Neuron (in vitro differentiated cells): ENCODE results near the gene PARD3B.

ENCODE experiments used
- H2AFZ ChIP-seq: one replicate; pipeline ENCODE4 v1.6.1; 2013; ENCODE audit warnings: low read depth, mild to moderate bottlenecking, inconsistent platforms, low read length, moderate library complexity
- H3K27me3 ChIP-seq: one replicate; pipeline ENCODE4 v1.6.1; 2013; ENCODE audit warnings: low read length; ENCODE audit not compliant: insufficient read depth
- H3K36me3 ChIP-seq: one replicate; pipeline ENCODE4 v1.6.1; 2013; ENCODE audit warnings: low read length; ENCODE audit not compliant: insufficient read depth
- H3K4me1 ChIP-seq: one replicate; pipeline ENCODE4 v1.6.1; 2013; ENCODE audit warnings: low read length; ENCODE audit not compliant: insufficient read depth
- H3K4me3 ChIP-seq: 2 replicates; pipeline ENCODE4 v1.5.1; 2013; ENCODE audit warnings: mild to moderate bottlenecking, low read length, moderate library complexity
- H3K9me3 ChIP-seq: one replicate; pipeline ENCODE4 v1.6.1; 2013; ENCODE audit warnings: low read length

Gene PARD3B, protein sequence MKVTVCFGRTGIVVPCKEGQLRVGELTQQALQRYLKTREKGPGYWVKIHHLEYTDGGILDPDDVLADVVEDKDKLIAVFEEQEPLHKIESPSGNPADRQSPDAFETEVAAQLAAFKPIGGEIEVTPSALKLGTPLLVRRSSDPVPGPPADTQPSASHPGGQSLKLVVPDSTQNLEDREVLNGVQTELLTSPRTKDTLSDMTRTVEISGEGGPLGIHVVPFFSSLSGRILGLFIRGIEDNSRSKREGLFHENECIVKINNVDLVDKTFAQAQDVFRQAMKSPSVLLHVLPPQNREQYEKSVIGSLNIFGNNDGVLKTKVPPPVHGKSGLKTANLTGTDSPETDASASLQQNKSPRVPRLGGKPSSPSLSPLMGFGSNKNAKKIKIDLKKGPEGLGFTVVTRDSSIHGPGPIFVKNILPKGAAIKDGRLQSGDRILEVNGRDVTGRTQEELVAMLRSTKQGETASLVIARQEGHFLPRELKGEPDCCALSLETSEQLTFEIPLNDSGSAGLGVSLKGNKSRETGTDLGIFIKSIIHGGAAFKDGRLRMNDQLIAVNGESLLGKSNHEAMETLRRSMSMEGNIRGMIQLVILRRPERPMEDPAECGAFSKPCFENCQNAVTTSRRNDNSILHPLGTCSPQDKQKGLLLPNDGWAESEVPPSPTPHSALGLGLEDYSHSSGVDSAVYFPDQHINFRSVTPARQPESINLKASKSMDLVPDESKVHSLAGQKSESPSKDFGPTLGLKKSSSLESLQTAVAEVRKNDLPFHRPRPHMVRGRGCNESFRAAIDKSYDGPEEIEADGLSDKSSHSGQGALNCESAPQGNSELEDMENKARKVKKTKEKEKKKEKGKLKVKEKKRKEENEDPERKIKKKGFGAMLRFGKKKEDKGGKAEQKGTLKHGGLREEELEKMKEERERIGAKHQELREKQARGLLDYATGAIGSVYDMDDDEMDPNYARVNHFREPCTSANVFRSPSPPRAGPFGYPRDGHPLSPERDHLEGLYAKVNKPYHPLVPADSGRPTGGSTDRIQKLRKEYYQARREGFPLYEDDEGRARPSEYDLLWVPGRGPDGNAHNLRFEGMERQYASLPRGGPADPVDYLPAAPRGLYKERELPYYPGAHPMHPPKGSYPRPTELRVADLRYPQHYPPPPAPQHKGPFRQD (N-terminal part only)

GRCh38 chr2:204544961-204545860, at the start of gene PARD3B:
TSS of gene PARD3B (plus strand) at chr2:204545475. CDS start at chr2:204546000, 525 bp downstream.
- H3K27me3 ChIP-seq = no peaks in the 10 kb centered on the region
- H2AFZ ChIP-seq = peak within 1 kb of the TSS; percentile 80
- peaks cover 43% of the 10 kb centered on the region for H3K4me1 ChIP-seq
- no peaks in the 10 kb centered on the region for H3K9me3 ChIP-seq
- H3K4me3 ChIP-seq = peak within 1 kb of the TSS; percentile 91
- H3K36me3 ChIP-seq = no peaks in the 10 kb centered on the region

GRCh38 chr2:204496779-204497178, 48.5 kb upstream of the PARD3B start:
- no peaks in the 10 kb centered on the region for H3K36me3 ChIP-seq
- H3K9me3 ChIP-seq = no peaks in the 10 kb centered on the region

GRCh38 chr2:204497855-204498254, 47.4 kb upstream of the PARD3B start:
- H3K27me3 ChIP-seq = no peaks in the 10 kb centered on the region
- no peaks in the 10 kb centered on the region for H3K4me1 ChIP-seq
- H2AFZ ChIP-seq = no peak overlapping the region
- H3K9me3 ChIP-seq = no peaks in the 10 kb centered on the region
- no peaks in the 10 kb centered on the region for H3K36me3 ChIP-seq
- no peak overlapping the region for H3K4me3 ChIP-seq

More at GRCh38 chr2:204496779-204497178, 48.5 kb upstream of the PARD3B start:
- Histone ChIP-seq H3K4me1 (peaks cover 3% of the 10 kb centered on the region), H3K4me3 (no peak overlapping the region), H2AFZ (no peak overlapping the region), H3K27me3 (no peaks in the 10 kb centered on the region)

DNA sequence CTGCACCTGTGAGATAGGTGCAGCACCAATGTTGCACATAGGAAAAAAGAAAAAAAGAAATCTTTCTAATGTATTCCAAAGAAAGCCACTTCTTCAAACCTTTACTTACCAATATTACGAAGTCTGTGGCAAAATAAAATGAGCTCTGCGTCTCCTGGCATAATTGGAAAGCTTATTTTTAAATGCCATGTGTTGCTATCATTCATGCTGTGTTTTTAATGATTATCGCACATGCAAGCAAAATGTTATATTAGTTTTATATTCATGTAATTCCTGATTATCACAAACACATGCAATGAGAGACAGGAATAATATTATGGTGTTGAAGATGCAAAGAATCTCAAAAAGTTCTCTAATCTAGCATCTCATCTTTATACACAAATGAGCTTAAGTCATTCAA, 47.0 kb upstream of the PARD3B start:
- H3K4me1 ChIP-seq = no peaks in the 10 kb centered on the region

DNA sequence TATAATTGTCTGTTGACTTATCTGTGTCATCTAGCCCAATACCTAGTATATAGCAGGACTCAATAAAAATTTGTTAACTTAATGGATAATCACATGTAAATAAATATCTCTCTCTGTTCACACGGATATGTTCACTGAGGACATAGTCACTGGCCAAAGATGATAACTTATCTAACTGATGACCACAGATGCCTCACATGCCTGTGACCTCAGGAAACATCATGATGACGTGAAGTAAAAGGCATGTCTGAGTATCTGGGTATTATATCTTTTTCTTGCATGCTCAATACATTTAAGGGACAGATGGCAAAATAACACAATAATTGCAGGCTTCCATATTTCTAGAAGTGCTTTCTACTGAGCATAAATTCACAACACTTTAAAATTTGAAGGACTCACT, 41.4 kb upstream of the PARD3B start:
- Histone ChIP-seq H3K27me3 (no peaks in the 10 kb centered on the region), H3K4me1 (peaks cover 8% of the 10 kb centered on the region), H3K36me3 (no peaks in the 10 kb centered on the region), H3K9me3 (no peaks in the 10 kb centered on the region), H2AFZ (no peak overlapping the region), H3K4me3 (no peak overlapping the region)

More for the DNA sequence above, 47.0 kb upstream of the PARD3B start:
- no peaks in the 10 kb centered on the region for H3K9me3 ChIP-seq
- no peaks in the 10 kb centered on the region for H3K36me3 ChIP-seq
- H3K4me3 ChIP-seq = no peak overlapping the region
- no peaks in the 10 kb centered on the region for H3K27me3 ChIP-seq
- no peak overlapping the region for H2AFZ ChIP-seq

- Histone ChIP-seq H3K4me3 (no peak overlapping the region), H3K4me1 (peaks cover 8% of the 10 kb centered on the region), H3K9me3 (no peaks in the 10 kb centered on the region), H3K36me3 (no peaks in the 10 kb centered on the region), H2AFZ (no peak overlapping the region), H3K27me3 (no peaks in the 10 kb centered on the region)
These were observed 40.7 kb upstream of the PARD3B start for GRCh38 chr2:204504594-204504993.

GRCh38 chr2:204505488-204505887, 39.8 kb upstream of the PARD3B start:
- Histone ChIP-seq H3K27me3 (no peaks in the 10 kb centered on the region), H3K4me3 (no peak overlapping the region), H3K36me3 (no peaks in the 10 kb centered on the region), H3K9me3 (no peaks in the 10 kb centered on the region), H2AFZ (peak overlapping the region; percentile 27), H3K4me1 (peaks cover 8% of the 10 kb centered on the region)

GRCh38 chr2:204505946-204506345, 39.3 kb upstream of the PARD3B start:
- H3K4me1 ChIP-seq = peaks cover 8% of the 10 kb centered on the region
- no peaks in the 10 kb centered on the region for H3K9me3 ChIP-seq
- H3K36me3 ChIP-seq = no peaks in the 10 kb centered on the region
- H3K4me3 ChIP-seq = no peak overlapping the region
- no peak overlapping the region for H2AFZ ChIP-seq
- no peaks in the 10 kb centered on the region for H3K27me3 ChIP-seq

- no peaks in the 10 kb centered on the region for H3K9me3 ChIP-seq
- no peak overlapping the region for H3K4me3 ChIP-seq
- no peak overlapping the region for H2AFZ ChIP-seq
- no peaks in the 10 kb centered on the region for H3K27me3 ChIP-seq
- H3K36me3 ChIP-seq = no peaks in the 10 kb centered on the region
- H3K4me1 ChIP-seq = peaks cover 8% of the 10 kb centered on the region
These were observed 37.6 kb upstream of the PARD3B start for GRCh38 chr2:204507636-204508035.

GRCh38 chr2:204510709-204511420, 34.4 kb upstream of the PARD3B start:
- Histone ChIP-seq H3K4me3 (no peak overlapping the region), H3K36me3 (no peaks in the 10 kb centered on the region), H2AFZ (no peak overlapping the region), H3K27me3 (no peaks in the 10 kb centered on the region), H3K4me1 (peaks cover 2% of the 10 kb centered on the region), H3K9me3 (no peaks in the 10 kb centered on the region)

DNA sequence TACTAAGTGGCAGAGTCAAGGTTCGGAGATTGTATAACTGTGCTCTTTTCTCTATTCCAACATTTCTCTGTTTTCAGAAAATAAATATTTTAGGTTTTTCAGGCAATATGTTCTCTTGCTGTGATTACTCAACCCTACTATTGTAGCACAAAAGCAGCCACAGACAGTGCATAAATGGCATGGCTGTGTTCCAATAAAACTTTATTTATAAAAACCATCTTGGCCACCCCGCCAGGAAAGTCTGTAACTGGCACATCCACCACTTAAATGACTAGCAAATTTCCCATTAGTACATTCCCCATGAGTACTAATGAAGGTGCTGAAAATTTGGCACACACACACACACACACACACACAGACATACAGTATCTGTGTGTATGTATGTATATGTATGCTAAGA, 30.8 kb upstream of the PARD3B start:
- no peaks in the 10 kb centered on the region for H3K4me1 ChIP-seq
- H3K27me3 ChIP-seq = no peaks in the 10 kb centered on the region
- H3K9me3 ChIP-seq = peaks cover 2% of the 10 kb centered on the region
- H3K4me3 ChIP-seq = no peak overlapping the region
- no peaks in the 10 kb centered on the region for H3K36me3 ChIP-seq
- no peak overlapping the region for H2AFZ ChIP-seq

GRCh38 chr2:204515416-204515815, 29.9 kb upstream of the PARD3B start:
- Histone ChIP-seq H3K27me3 (no peaks in the 10 kb centered on the region), H2AFZ (no peak overlapping the region), H3K36me3 (no peaks in the 10 kb centered on the region), H3K4me1 (no peaks in the 10 kb centered on the region), H3K4me3 (no peak overlapping the region), H3K9me3 (peaks cover 2% of the 10 kb centered on the region)
